Fibroblast of skin of abdomen (primary cell): ENCODE measurements around the gene CSHL1.
"Not testable (repeated sequence)": the region's sequence is repeated elsewhere in the genome, so short reads cannot be mapped to it uniquely, and the experiment has no call there.

ENCODE experiments used
- DNase-seq: peaks from one replicate; pipeline ENCODE4 v3.0.0-alpha.2; 2013

Gene CSHL1

DNA sequence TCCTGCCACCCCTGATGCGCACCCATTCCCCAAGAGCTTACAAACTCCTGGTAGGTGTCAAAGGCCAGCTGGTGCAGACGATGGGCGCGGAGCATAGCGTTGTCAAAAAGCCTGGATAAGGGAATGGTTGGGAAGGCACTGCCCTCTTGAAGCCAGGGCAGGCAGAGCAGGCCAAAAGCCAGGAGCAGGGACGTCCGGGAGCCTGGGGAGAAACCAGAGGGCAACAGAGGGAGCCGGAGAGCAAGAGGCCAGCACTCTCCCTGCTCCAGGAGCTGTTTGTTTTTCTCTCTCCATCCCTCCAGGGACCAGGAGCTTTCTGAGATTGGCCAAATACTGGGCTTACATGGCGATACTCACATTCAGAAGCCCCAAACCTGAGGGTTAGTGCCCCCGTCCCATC, 7.2 kb upstream of the CSHL1 start:
- no peak for DNase-seq

DNA sequence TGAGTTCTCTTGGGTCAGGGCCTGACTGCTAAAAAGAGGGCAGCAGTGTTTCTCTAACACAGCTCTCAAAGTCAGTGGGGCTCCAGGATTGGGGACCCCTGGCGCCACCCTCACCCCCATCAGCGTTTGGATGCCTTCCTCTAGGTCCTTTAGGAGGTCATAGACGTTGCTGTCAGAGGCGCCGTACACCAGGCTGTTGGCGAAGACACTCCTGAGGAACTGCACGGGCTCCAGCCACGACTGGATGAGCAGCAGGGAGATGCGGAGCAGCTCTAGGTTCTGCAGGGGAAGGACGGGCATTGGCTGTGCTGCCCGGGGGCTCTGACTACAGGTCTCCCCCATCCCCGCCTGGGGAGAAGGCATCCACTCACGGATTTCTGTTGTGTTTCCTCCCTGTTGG, 6.6 kb upstream of the CSHL1 start:
- no peak for DNase-seq

DNA sequence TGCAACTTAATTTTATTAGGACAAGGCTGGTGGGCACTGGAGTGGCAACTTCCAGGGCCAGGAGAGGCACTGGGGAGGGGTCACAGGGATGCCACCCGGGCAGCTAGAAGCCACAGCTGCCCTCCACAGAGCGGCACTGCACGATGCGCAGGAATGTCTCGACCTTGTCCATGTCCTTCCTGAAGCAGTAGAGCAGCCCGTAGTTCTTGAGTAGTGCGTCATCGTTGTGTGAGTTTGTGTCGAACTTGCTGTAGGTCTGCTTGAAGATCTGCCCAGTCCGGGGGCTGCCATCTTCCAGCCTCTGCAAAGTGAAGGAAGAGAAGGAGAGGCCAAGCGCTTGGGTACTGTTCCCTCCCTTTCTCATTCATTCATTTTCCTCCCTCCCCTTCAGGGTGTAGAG, 6.1 kb upstream of the CSHL1 start:
- DNase-seq: not testable (repeated sequence)

DNA sequence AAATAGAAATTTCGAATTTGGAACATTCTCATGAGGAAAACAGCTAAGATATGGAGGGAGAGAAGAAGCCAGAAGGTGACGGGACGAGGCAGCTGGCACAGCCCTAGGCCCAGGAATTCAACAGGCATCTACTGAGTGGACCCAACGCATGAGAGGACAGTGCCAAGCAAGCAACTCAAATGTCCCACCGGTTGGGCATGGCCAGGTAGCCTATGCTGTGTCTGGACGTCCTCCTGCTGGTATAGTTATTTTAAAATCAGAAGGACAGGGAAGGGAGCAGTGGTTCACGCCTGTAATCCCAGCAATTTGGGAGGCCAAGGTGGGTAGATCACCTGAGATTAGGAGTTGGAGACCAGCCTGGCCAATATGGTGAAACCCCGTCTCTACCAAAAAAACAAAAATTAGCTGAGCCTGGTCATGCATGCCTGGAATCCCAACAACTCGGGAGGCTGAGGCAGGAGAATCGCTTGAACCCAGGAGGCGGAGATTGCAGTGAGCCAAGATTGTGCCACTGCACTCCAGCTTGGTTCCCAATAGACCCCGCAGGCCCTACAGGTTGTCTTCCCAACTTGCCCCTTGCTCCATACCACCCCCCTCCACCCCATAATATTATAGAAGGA, 5.6 kb upstream of the CSHL1 start:
- no peak for DNase-seq

DNA sequence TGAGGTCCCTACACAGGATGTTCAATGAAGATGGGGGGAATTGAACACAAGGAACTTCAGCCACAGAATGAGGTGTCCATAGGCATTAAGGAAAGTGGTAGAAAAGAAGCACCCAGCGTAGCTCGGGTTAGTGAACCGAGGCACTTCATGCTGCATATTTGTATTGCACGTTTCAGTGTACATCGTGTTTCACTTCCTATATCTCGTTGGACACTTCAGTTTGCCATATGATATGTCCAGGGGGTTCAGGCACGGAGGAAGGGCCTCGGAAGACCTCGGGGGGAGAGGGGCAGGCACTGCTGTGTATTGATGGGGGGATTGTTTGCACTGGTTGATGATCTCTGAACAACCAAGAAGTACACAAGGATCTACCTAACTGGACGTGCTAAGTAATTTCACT, 4.7 kb upstream of the CSHL1 start:
- not testable (repeated sequence) for DNase-seq

DNA sequence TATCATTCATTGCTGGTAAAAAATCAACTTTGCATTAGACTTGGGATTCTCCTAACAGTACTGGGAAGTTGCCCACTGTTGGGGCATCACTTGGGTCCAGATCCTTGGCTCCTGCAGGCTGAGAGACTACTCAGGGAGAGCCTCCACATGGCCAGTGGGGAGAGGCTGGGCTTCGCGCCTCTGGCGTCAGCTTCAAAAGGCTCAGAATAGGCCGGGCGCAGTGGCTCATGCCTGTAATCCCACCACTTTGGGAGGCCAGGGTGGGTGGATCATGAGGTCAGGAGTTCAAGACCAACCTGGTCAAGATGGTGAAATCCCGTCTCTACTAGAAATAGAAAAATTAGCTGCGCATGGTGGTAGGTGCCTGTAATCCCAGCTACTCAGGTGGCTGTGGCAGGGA, 3.4 kb upstream of the CSHL1 start:
- no peak for DNase-seq

DNA sequence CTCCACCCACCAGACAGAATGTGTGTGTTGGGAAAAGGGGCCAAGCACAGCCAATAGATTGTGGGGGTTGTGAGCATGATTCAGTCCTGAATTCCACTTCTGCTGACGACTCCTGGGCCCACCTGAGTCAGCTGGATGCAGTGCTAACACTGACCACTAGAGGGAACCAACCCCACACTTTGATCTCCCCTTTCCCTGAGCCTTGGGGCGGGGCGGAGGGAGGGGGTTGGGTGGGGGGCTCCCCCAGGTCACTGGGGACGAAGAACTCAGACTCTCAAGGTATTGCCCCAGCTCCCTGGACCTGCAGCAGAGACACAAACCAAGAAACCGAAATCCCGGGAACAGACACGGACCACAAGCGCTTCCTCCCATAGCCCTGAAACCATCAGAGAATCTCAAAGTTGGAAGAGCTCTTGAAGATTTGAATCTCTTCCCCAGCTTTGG, 621 bp upstream of the CSHL1 start:
- peak; percentile 19 for DNase-seq

DNA sequence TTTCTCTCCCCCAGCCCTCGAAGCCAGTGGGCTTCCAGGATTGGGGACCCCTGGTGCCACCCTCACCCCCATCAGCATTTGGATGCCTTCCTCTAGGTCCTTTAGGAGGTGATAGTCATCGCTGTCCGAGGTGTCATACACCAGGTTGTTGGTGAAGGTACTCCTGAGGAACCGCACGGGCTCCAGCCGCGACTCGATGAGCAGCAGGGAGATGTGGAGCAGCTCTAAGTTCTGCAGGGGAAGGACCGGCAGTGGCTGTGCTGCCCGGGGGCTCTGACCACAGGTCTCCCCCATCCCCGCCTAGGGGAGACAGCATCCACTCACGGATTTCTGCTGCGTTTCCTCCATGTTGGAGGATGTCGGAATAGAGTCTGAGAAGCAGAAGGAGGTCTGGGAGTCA, 962 bp downstream of the CSHL1 start:
- no peak for DNase-seq

DNA sequence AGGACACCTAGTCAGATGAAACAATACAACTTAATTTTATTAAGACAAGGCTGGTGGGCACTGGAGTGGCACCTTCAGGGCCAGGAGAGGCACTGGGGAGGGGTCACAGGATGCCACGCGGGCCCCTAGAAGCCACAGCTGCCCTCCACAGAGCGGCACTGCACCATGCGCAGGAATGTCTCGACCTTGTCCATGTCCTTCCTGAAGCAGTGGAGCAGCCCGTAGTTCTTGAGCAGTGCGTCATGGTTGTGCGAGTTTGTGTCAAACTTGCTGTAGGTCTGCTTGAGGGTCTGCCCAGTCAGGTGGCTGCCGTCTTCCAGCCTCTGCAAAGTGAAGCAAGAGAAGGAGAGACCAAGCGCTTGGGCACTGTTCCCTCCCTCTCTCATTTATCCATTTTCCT, 1.5 kb downstream of the CSHL1 start:
- not testable (repeated sequence) for DNase-seq

DNA sequence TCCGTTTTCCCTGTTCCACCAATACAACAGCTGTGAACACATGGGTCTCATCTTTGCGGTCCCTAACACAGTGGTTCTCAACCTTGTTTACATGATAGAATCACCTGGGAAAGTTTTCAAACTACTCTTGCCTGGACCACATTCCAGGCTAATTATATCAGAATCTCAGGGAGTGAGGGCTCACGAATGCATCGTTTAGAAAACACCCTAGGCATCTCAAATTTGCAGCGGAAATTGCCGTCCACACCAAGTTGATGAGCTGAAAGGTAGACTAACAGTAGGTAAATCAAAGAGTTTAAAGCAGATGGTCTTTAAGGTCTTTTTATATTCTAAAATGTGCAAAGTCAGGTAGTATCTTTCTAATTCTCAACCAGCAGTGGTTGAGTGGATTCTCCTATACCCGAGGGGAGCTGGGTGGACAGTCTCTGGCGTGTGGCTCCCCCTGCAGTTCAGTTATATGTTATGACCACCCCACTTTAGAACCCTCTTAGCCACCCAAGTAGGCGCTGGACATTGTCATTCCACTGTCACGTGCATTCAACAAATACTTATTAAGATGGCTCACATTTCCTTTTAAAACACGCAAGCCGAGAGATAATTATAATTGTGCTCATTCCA, 3.8 kb downstream of the CSHL1 start:
- DNase-seq: peak; percentile 5

DNA sequence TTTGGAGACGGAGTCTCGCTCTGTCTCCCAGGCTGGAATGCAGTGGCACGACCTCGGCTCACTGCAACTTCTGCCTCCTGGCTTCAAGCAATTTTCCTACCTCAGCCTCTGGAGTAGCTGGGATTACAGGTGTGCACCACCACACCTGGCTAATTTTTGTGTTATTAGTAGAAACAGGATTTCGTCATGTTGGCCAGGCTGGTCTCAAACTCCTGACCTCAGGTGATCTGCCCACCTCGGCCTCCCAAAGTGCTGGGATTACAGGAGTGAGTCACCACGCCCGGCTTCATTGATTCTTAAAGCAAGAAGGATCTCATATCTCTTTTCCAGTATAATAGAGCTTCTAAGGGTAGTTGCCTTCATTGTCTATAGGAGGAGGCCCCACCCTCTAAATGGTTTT, 6.3 kb downstream of the CSHL1 start:
- DNase-seq: not testable (repeated sequence)

DNA sequence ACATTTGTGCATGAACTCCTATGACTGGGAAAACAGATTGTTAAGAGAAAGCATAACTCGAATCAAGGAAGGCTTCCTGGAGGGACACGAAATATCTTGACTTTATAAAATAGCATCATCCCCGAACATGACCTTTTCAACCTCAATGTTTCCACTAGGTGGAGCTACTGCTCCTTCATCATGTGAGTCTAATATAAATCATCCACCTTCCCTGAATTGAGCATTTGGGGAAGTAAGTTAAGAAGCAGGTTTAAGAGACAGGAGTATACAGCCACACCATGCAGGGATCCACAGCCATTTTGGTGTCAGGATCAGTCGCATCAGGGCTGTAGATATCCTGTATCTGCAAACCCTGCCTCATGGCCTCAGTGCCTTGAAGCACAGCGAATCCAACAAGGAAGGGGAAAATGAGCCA, 7.3 kb downstream of the CSHL1 start:
- DNase-seq: not testable (repeated sequence)

DNA sequence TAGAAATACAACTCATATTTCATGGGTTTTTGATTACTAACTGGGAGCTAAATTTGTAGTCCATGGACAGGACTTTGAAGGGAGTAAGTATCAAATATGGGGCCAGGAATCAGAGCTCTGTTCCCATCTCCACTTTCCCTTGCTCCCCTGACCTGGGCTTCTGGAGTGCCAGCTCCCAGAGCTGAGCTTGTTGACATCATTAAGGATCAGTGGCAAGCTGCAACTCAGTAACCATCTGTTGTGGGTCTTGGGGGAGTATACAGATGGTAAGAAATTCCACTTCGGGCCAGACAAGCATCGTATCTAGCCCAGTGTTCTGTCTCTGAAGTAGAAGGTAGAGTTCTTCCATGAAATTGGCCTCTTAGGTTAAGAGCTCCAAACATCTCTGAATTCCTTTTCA, 9.1 kb downstream of the CSHL1 start:
- not testable (repeated sequence) for DNase-seq

DNA sequence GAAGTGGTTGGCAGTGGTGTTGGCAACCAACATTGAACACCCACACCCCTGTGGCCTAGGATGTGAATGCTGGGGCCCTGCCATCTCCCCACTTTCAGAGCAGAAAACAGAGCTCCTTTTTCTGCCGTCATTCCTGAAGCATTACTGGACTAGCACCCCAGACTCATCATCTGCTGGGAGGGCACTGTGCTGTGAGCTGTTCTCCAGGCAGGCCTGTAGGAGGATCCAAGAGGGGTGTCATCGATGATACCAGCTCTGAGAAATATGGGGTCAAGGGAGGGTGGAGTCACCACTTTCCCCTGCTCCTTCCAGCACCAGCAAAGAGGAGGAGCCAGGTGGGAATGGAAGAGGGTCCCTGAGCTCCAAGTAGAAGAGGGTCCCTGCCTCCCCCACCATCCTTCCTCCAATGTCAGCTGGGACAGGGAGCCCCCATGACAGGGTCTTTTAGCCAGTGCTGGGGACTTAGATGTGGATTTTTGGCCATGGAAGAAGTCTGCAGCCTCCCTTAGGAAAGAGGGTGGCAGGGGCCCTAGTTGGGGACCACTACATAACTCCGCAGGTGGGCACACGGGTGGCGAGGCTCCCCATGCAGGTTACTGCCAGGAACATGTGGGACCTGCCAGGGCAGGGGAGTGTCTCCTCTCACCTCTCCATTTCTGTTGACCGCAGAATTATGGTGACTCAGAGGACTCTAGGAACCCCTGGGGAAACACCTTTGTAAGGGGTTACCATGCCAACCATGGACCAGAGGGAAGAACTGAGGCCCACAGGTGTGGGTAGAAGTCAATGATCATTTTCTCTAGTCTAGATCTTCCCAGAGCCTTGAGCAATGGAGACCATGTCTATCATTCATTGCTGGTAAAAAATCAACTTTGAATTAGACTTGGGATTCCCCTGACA, 11.9 kb downstream of the CSHL1 start:
- DNase-seq: not testable (repeated sequence)

DNA sequence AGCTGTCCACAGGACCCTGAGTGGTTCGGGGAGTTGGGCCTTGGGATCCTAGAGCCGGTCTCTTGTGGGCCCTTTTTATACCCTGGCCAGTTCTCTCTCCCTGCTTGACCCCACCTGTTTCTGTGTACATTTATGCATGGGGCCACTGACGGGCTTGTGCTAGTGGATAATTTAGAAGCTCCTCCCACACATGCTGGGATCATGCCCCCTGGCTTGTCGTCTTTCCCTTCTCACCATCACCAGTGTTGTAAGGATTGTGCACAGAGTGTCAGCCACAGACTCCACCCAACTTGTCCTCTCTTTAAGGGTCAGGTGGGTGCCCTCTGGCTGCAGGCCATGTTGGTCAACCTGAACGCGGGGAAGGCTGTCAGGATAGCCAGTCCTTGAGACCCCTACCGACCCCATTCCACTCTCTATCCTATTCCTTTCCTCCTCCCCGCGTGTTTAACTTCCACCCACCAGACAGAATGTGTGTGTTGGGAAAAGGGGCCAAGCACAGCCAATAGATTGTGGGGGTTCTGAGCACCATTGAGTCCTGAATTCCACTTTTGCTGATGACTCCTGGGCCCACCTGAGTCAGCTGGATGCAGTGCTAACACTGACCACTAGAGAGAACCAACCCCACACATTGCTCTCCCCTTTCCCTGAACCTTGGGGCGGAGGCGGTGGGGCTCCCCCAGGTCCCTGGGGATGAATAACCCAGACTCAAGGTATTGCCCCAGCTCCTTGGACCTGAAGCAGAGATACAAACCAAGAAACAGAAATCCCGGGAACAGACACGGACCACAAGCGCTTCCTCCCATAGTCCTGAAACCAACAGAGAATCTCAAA, 14.3 kb downstream of the CSHL1 start, which contains the start of gene CSH1:
Gene CSH1 (minus strand): TSS at position 51 of the 831 bp plus-strand sequence. CDS start 63 bp downstream, outside the sequence.
- not testable (repeated sequence) for DNase-seq

DNA sequence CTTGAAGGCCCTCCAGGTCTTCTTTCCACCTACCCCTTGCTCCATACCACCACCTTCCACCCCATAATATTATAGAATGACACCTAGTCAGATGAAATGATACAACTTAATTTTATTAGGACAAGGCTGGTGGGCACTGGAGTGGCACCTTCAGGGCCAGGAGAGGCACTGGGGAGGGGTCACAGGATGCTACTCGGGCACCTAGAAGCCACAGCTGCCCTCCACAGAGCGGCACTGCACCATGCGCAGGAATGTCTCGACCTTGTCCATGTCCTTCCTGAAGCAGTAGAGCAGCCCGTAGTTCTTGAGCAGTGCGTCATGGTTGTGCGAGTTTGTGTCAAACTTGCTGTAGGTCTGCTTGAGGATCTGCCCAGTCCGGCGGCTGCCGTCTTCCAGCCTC, 16.2 kb downstream of the CSHL1 start:
- DNase-seq: not testable (repeated sequence)

DNA sequence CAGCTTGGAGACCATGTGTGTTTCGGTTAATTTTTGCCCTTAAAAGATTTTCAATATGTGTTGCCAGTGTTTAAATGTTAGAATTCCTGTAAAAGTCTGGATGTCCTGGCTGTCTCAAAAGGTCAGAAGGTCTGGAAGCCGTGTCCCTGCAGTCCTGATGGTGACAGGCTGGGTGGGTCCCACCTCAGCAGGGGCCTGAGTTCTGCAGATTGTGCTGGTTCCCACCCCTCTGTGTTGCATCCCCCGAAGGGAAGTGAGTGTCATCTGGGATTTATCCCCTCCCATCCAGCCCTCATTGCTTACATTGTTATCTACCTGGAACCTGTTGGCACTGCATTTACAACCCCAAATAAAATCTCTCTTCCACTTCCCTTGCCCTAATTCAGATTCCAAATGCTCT, 17.0 kb downstream of the CSHL1 start:
- DNase-seq: not testable (repeated sequence)

DNA sequence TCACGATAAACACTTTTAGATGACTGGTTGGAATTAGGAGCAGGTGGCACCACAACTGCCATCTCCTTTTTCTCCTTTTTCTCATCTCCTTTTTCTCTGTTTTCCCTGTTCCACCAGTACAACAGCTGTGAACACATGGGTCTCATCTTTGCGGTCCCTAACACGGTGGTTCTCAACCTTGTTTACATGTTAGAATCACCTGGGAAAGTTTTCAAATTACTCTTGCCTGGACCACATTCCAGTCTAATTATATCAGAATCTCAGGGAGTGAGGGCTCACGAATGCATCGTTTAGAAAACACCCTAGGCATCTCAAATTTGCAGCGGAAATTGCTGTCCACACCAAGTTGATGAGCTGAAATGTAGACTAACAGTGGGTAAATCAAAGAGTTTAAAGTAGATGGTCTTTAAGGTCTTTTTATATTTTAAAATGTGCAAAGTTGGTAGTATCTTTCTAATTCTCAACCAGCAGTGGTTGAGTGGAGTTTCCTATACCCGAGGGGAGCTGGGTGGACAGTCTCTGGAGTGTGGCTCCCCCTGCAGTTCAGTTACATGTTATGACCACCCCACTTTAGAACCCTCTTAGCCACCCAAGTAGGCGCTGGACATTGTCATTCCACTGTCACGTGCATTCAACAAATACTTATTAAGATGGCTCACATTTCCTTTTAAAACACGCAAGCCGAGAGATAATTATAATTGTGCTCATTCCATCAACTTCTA, 18.6 kb downstream of the CSHL1 start:
- not testable (repeated sequence) for DNase-seq

DNA sequence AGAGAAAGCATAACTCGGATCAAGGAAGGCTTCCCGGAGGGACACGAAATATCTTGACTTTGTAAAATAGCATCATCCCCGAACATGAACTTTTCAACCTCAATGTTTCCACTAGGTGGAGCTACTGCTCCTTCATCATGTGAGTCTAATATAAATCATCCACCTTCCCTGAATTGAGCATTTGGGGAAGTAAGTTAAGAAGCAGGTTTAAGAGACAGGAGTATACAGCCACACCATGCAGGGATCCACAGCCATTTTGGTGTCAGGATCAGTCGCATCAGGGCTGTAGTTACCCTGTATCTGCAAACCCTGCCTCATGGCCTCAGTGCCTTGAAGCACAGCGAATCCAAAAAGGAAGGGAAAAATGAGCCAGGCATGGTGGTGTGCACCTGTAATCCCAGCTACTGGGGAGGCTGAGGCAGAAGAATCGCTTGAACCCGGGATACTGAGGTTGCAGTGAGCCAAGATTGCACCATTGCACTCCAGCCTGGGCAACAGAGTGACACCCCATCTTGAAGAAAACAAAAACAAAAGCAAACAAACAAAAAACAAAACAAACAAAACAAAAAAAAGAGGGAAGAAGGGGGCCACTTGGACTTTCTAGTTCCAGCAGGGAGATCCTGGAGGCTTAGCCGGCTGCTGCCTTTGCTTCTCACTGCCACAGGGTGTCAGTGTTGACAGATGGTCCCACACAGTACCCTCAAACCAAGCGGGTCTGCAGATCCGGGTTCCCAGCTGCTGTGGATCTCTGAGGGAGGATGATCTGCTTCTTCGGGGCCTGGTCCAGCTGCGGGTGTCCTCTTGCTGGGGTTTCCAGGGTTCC, 21.8 kb downstream of the CSHL1 start:
- DNase-seq: peak; percentile 35

DNA sequence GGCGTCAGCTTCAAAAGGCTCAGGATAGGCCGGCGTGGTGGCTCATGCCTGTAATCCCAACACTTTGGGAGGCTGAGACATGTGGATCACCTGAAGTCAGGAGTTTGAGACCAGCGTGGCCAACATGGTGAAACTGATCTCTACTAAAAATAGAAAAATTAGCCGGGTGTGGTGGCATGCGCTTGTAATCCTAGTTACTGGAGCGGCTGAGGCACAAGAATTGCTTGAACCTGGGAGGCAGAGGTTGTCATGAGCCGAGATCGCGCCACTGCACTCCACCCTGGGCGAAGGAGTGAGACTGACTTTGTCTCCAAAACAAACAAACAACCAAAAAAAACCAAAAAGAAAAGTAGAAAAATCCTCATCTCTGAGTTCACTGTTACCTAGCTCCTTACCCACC, 25.9 kb downstream of the CSHL1 start:
- not testable (repeated sequence) for DNase-seq

DNA sequence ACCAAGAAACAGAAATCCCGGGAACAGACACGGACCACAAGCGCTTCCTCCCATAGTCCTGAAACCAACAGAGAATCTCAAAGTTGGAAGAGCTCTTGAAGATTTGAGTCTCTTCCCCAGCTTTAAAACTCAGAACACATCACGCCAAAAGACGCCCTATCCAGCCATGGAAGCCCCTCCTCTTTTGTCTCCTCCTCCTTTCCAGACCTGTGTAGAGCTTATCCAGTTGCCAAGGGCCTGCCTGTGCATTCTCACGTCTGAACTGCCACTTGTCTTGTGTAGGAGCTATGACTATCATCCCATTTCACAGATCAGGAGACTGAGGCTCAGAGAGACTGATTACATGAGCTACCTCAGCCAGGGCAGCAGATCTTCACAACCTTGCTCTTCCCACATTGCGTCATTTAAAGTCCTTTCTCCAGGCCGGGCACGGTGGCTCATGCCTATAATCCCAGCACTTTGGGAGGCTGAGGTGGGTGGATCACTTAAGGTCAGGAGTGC, 28.4 kb downstream of the CSHL1 start:
- DNase-seq: not testable (repeated sequence)
